SHP77 (cell line): Measurements from ENCODE around the gene MED4.

Experiments
- DNase-seq, 2 experiments: peaks; one replicate each; lab custom pipeline; 2025; lab: John Stamatoyannopoulos, UW

The MED4 gene

DNA sequence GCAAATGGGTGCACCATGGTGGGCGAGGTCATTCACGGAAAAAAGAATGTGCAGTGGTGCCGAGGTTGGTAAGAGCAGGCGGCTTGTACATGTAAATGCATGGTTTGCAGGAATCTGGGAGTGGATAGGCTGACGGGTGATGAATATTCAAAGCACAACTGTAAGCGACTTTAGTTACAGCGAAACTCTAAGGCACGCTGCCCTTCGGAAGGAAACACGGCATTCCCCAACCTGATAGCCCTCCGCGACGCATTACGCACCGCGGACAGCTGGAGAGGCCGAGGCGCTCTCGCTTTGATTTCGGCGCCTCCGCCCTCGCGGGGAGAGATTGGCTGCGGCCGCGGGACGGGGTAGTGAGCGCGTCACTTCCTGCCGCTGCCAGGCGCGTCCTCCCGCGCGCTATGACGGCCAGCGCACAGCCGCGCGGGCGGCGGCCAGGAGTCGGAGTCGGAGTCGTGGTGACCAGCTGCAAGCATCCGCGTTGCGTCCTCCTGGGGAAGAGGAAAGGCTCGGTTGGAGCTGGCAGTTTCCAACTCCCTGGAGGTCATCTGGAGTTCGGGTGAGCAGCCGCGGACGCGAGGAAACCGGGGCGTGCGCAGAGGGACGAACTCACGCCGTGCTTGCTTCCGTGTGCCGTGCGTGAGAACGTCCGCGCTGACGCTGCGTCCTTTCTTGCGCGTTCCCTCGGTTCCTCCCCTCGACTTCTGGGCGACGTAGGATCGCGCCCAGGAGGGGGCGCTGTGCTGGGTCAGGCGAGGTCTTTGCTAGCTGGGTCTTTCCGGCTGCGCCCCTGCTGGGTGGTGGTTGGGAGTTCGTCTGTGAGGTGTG is 57.3 kb downstream of the MED4 start, which contains the start of gene NUDT15:
NUDT15 (plus strand) TSS at position 381 of the 828 bp plus-strand sequence; CDS start at position 402, 21 bp downstream.
- DNase-seq: peak; percentile 89 to 93

DNA sequence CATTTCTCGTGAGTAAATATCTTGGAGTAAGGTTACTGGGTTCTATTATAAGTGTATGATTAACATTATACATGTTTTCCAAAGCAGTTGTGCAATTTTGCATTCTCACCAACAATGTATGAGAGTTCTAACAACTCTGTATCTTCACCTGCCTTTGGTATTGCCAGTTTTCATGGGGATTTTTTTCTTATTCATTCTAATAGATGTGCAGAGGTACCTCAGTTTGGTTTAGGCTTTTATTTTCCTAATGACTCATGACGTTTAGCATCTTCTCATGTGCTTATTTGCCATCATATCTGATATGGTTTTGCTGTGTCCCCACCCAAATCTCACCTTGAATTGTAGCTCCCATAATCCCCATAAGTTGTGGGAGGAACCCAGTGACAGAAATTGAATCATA is 65.0 kb downstream of the MED4 start:
- no peak for DNase-seq

GRCh38 chr13:48028066-48028465 is 66.8 kb downstream of the MED4 start:
- no peak for DNase-seq
